Astrocyte of the spinal cord (primary cell): Measurements from ENCODE around the gene ELANE.
A peak's percentile ranks its signal among the peaks of the same experiment; 100 is the strongest.

Experiments used
- DNase-seq: peaks from one replicate; pipeline ENCODE4 v3.0.0; 2011; ENCODE audit warnings: low read depth, low spot score
- H3K4me3 ChIP-seq: 2 replicates; pipeline ENCODE4 v1.5.1; 2011; ENCODE audit warnings: low read depth, mild to moderate bottlenecking, low read length, moderate library complexity
- in situ Hi-C: cut with HindIII; loops from 2 replicates; pipeline ENCODE4 v1.10.0; 2017; ENCODE audit warnings: low sequenced_read_pairs
- TF ChIP-seq, protein P1 (sequence below): IDR thresholded peaks from 2 replicates; pipeline ENCODE4 v1.5.1; 2012; ENCODE audit warnings: low read depth, mild to moderate bottlenecking, low read length, inconsistent platforms

The ELANE gene

DNA sequence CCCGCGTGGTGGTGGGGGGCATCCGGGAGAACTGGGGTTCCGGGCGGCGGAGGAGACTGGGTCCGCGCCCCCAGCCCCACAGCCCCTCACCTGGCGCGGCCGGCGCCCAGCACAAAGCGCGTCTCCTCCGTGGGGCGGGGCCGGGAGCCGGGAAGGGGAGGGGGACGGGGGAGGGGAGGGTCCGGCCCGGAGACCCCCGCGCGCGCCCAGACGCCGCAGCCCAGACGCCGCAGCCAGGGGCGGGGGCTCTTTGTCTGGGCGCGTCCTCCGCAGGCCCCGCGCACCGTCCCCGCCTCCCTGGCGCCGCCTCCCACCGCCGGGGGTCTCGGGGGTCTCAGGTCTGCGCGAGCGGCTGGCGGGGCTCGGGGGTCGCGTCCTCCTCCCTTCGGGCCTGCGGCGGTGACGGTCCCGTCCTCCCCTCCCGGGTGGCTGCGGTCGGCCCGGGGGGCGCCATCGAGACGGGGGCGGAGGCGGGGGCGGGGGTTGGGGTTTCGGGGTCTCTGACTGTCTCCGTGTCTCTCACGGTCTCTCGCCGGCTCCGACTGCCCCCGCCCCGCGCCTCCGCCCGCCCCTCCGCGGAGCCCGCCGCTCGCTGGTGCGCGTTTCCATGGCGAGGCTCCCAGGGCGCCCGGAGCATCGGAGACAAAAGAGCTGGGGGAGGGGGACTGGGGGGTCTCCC, 30.1 kb upstream of the ELANE start, which contains the start of gene PLPPR3:
Gene PLPPR3 (minus strand): TSS at position 131 of the 679 bp plus-strand sequence. CDS start 396 bp downstream, outside the sequence.
- TF ChIP-seq, protein P1, sequence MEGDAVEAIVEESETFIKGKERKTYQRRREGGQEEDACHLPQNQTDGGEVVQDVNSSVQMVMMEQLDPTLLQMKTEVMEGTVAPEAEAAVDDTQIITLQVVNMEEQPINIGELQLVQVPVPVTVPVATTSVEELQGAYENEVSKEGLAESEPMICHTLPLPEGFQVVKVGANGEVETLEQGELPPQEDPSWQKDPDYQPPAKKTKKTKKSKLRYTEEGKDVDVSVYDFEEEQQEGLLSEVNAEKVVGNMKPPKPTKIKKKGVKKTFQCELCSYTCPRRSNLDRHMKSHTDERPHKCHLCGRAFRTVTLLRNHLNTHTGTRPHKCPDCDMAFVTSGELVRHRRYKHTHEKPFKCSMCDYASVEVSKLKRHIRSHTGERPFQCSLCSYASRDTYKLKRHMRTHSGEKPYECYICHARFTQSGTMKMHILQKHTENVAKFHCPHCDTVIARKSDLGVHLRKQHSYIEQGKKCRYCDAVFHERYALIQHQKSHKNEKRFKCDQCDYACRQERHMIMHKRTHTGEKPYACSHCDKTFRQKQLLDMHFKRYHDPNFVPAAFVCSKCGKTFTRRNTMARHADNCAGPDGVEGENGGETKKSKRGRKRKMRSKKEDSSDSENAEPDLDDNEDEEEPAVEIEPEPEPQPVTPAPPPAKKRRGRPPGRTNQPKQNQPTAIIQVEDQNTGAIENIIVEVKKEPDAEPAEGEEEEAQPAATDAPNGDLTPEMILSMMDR: no peak
- in situ Hi-C loops: no loop called here
- peak within 1 kb of the TSS; percentile 17 for H3K4me3 ChIP-seq
- no peak for DNase-seq

DNA sequence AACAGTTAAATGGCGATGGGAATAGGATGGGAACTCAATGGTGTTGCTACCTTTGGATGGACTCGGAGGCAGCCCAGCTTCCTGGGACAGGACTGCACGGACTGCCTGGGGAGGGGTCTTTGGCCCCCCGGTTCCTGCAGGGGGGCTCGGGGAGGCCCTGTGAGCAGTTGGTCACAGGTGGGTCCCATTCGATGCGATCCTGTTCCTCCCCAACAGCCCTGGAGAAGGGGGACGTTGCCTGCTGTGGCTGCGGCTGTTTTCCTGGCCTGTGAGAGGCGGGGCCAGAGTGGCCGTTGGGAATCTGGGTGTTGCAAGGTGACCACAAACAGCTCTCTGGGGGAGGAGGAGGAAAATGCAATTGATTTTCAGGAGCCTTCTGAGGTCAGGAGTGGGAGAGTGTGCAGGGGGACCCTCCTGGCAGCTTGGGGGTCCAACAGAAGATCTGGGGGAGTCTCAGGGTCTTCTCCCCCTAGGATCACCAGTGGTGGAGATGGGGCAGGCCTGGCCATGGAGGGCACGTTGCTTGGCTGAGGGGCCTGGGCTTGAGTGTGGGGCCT, 28.5 kb upstream of the ELANE start:
- TF ChIP-seq, protein P1: no peak
- in situ Hi-C loops: no loop called here
- DNase-seq: no peak
- H3K4me3 ChIP-seq: no peak overlapping the region

DNA sequence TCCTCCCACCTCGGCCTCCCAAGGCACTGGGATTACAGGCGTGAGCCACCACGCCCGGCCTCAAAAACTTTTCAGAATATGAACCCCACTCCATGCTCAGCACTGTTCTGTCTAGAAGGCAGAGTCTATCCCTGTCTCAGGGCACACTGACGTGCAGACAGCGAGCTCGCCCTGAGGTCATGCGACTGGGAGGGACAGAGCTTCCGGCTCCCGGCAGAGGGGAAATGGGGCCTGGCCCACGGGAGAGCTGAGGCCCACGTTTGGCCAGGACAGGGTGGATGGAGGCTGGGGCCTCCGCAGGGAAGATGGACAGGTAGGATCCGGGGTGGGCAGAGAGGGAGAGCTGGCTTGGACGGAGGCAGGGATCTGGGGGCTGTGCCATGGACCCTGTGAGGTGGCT, 27.2 kb upstream of the ELANE start:
- TF ChIP-seq, protein P1: no peak

DNA sequence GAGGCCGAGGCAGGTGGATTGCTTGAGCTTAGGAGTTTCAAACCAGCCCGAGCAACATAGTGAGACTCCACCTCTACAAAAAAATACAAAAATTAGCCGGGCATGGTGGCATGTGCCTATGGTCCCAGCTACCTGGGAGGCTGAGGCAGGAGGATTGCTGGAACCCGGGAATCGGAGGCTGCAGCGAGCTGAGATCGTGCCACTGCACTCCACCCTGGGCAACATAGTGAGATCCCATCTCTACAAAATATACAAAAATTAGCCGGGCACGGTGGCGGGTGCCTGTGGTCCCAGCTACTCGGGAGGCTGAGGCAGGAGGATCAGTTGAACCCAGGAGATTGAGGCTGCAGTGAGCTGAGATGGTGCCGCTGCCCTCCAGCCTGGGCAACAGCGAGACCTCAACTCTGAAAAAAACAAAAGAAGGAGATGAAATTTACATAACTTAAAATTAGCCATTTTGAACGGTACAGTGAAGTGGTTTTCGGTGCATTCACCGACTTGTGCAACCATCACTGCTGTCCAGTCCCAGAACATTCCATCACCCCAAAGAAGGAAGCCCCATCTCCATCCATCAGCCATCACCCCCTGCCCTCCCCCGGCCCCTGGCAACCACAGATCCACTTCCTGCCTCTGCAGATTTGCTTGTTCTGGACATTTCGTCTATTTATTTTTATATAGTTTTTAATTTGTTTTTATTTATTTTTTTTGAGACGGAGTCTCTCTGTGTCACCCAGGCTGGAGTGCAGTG, 26.0 kb upstream of the ELANE start:
- in situ Hi-C loops: no loop called here
- H3K4me3 ChIP-seq: no peak overlapping the region
- DNase-seq: no peak
- TF ChIP-seq, protein P1: no peak

More for the DNA sequence above, 27.2 kb upstream of the ELANE start:
- in situ Hi-C loops: no loop called here
- no peak overlapping the region for H3K4me3 ChIP-seq
- DNase-seq: no peak

GRCh38 chr19:827314-827709, 24.8 kb upstream of the ELANE start:
- no peak for DNase-seq
- in situ Hi-C loops: no loop called here
- H3K4me3 ChIP-seq: no peak overlapping the region
- TF ChIP-seq, protein P1: no peak

DNA sequence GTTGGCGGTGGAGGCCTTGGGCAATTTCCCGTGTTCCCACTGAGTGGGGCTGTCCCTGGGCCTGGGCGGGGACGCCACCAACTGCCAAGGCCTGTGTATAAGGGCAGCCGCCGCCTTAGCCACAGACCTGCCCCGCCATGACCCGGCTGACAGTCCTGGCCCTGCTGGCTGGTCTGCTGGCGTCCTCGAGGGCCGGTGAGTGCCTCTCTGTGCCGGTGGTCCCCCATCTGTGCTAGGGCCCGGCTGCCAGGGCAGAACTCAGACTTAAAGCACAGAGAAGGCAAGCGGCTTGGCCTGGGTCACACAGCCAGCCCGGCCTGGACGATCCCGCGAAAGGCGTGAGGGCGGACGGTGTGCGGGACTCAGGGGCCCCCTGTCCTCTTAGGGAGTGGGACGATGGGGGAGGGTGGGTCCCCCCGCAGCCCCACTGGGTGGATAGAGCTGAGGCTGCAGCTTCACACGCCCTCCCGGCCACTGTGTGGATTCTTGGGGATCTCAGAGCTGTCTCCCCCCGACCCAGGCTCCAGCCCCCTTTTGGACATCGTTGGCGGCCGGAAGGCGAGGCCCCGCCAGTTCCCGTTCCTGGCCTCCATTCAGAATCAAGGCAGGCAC, 24.3 kb upstream of the ELANE start, which contains the start of gene AZU1:
Gene AZU1 (plus strand): TSS at position 128 of the 612 bp plus-strand sequence. CDS start 10 bp downstream, at position 138.
- TF ChIP-seq, protein P1: no peak
- H3K4me3 ChIP-seq: no peak within 1 kb of the TSS
- DNase-seq: no peak
- in situ Hi-C loops: no loop called here
